Subcutaneous adipose tissue (tissue), 4 donors: ENCODE results near the gene PXMP4. TPM values are rescaled to one million over a fixed set of nuclear protein-coding genes. Genes with fewer than 3 reads are reported as not detected.

ENCODE experiments used
- CTCF ChIP-seq: fragments of 450-650 bp; IDR thresholded peaks from one replicate; pipeline ENCODE4 v1.5.1; 2016; ENCODE audit warnings: low read depth, mild to moderate bottlenecking, control low read depth, antibody characterized with exemption, moderate library complexity
- total RNA-seq, 4 donors: library from RNA; depleted of rRNA; stranded (reverse); fragments of >200 nt; gene quantifications; one replicate each; pipeline ENCODE4 v1.1.0, GENCODE V29; 2016

Gene PXMP4
- total RNA-seq, 4 donors from 2014 or later = 2.0 to 7.0 (median 4.3) TPM

- TF ChIP-seq CTCF = no peak
These were observed 63.1 kb downstream of the PXMP4 start for GRCh38 chr20:33656783-33657703.

- TF ChIP-seq CTCF = no peak
These were observed 63.9 kb downstream of the PXMP4 start for GRCh38 chr20:33656010-33656782.

- TF ChIP-seq CTCF = no peak
These were observed 64.9 kb downstream of the PXMP4 start for GRCh38 chr20:33655164-33655563.

- no peak for TF ChIP-seq CTCF
These were observed 65.4 kb downstream of the PXMP4 start for GRCh38 chr20:33654680-33655161.

- TF ChIP-seq CTCF = no peak
These were observed 66.1 kb downstream of the PXMP4 start for GRCh38 chr20:33653900-33654596.

- no peak for TF ChIP-seq CTCF
These were observed 66.8 kb downstream of the PXMP4 start for GRCh38 chr20:33653218-33653899.

Other genes with a start within 250 kb of the PXMP4 start
- 10 to 100 TPM in 2 of 4 donors, 1 to 10 TPM in 2; 8.5 to 13.4 (median 10.0) TPM for gene CBFA2T2, start 230.2 kb downstream of the PXMP4 start, total RNA-seq
- gene C20orf144, start 58.0 kb downstream of the PXMP4 start, total RNA-seq = not detected
- under 1 TPM in 3 of 4 donors, not detected in 1; 0.51 to 0.75 (median 0.66) TPM for gene ACTL10, start 53.4 kb downstream of the PXMP4 start, total RNA-seq
- 10 to 100 TPM; 18.1 to 38.6 (median 28.2) TPM for gene NECAB3, start 45.9 kb downstream of the PXMP4 start, total RNA-seq
- 1 to 10 TPM; 1.3 to 1.9 (median 1.7) TPM for gene E2F1, start 33.9 kb downstream of the PXMP4 start, total RNA-seq
- gene ZNF341, start 11.7 kb upstream of the PXMP4 start, total RNA-seq = 1 to 10 TPM in 3 of 4 donors, under 1 TPM in 1; 0.65 to 2.8 (median 1.1) TPM
- gene CHMP4B, start 91.0 kb upstream of the PXMP4 start, total RNA-seq = 10 to 100 TPM; 68.0 to 79.5 (median 69.5) TPM